Measurements from ENCODE around the gene FAAP24. TPM values are rescaled to one million over a fixed set of nuclear protein-coding genes. Genes with fewer than 3 reads are reported as not detected.

Gene FAAP24
- total and polyA plus RNA-seq, 2 of the 13 experiments (the other 11 are each of a cell fraction or from before 2014, with no cell fraction given): 2.3 to 6.0 TPM

GRCh38 chr19:32945260-32945659 lies 26.8 kb upstream of the FAAP24 start:
- DNase-seq (ENCODE audit: low spot score): no peak
- no peak overlapping the region for H3K4me2 ChIP-seq (ENCODE audit: low read depth, low read length)
- H3K4me3 ChIP-seq (replicated peaks in 1 of 3; ENCODE audit: insufficient read depth in 1 of 3, low read depth in 2 of 3, low read length in 3 of 3): no peak overlapping the region
- H3K36me3 ChIP-seq (replicated peaks in 1 of 2; ENCODE audit: control insufficient read depth in 1 of 2, insufficient read depth in 2 of 2, low read length in 2 of 2): peaks cover 4 to 20% of the 10 kb centered on the region in 2 experiments; a peak in 4 of 5 replicates
- H2AFZ ChIP-seq (ENCODE audit: low read length): no peak overlapping the region
- H4K20me1 ChIP-seq (ENCODE audit: insufficient read depth, low read length): no peaks in the 10 kb centered on the region
- WGBS (ENCODE audit: low lambda C conversion rate): 95% methylated on average over 2 of the region's 3 CpGs
- no peak for ATAC-seq
- no peak overlapping the region for H3K9ac ChIP-seq (ENCODE audit: insufficient read depth, low read depth, low read length)
- no peaks in the 10 kb centered on the region for H3K4me1 ChIP-seq (ENCODE audit: insufficient read depth, low read length)
- no peak overlapping the region for H3K27ac ChIP-seq (ENCODE audit: extremely low read length, insufficient read depth, low read length)
- no TSS peak for BruUV-seq (replicated peaks)
- H3K79me2 ChIP-seq (ENCODE audit: insufficient read depth, low read length): no peaks in the 10 kb centered on the region
- CTCF ChIA-PET (ENCODE audit: low intra/inter-chr PET ratio, low total read pairs): no interaction called here
- no peaks in the 10 kb centered on the region for H3K27me3 ChIP-seq (ENCODE audit: control insufficient read depth in 1 of 2, insufficient read depth in 2 of 2, low read length in 2 of 2)
- no peaks in the 10 kb centered on the region for H3K9me3 ChIP-seq (ENCODE audit: low read length)
- no peak for TF ChIP-seq KDM5B (CRISPR knock-in tag; IDR thresholded peaks at IDR 0.05; ENCODE audit: borderline replicate concordance)
- no peak for TF ChIP-seq TFDP2 (CRISPR knock-in tag; IDR thresholded peaks at IDR 0.05)
- TF ChIP-seq ONECUT2 (CRISPR knock-in tag; IDR thresholded peaks at IDR 0.05): no peak
- POLR2A ChIA-PET: no interaction called here
- FAIRE-seq: no peak
- intact Hi-C loops (cut with micrococcal nuclease; ENCODE audit: unreplicated experiment) (no loop called here), in situ Hi-C loops (cut with HindIII; ENCODE audit: extremely low pct_ligation_motif_present, low pct_unique_long_range_greater_than_20kb) (no loop called here)

- no peak for FAIRE-seq
- no peak overlapping the region for H3K4me3 ChIP-seq (replicated peaks in 1 of 3; ENCODE audit: insufficient read depth in 1 of 3, low read depth in 2 of 3, low read length in 3 of 3)
- POLR2A ChIA-PET: no interaction called here
Observed at GRCh38 chr19:32966750-32967149, 5.3 kb upstream of the FAAP24 start.

More at GRCh38 chr19:32966750-32967149, 5.3 kb upstream of the FAAP24 start:
- Histone ChIP-seq H3K4me1 (ENCODE audit: insufficient read depth, low read length) (peaks cover 12% of the 10 kb centered on the region), H2AFZ (ENCODE audit: low read length) (no peak overlapping the region), H3K9ac (ENCODE audit: insufficient read depth, low read depth, low read length) (no peak overlapping the region), H4K20me1 (ENCODE audit: insufficient read depth, low read length) (no peaks in the 10 kb centered on the region), H3K9me3 (ENCODE audit: low read length) (no peaks in the 10 kb centered on the region), H3K27me3 (ENCODE audit: control insufficient read depth in 1 of 2, insufficient read depth in 2 of 2, low read length in 2 of 2) (no peaks in the 10 kb centered on the region; a peak in 1 of 5 replicates), H3K79me2 (ENCODE audit: insufficient read depth, low read length) (peaks cover 9% of the 10 kb centered on the region), H3K27ac (ENCODE audit: extremely low read length, insufficient read depth, low read length) (no peak overlapping the region), H3K36me3 (replicated peaks in 1 of 2; ENCODE audit: control insufficient read depth in 1 of 2, insufficient read depth in 2 of 2, low read length in 2 of 2) (peaks cover 6 to 11% of the 10 kb centered on the region in 2 experiments; a peak in 4 of 5 replicates), H3K4me2 (ENCODE audit: low read depth, low read length) (no peak overlapping the region)
- in situ Hi-C loops (cut with HindIII; ENCODE audit: extremely low pct_ligation_motif_present, low pct_unique_long_range_greater_than_20kb) (no loop called here), intact Hi-C loops (cut with micrococcal nuclease; ENCODE audit: unreplicated experiment) (no loop called here)
- no peak for ATAC-seq
- no peak for TF ChIP-seq TCF7L2 (IDR thresholded peaks at IDR 0.05; ENCODE audit: low read depth, low read length)
- no peak for TF ChIP-seq FOXP4 (CRISPR knock-in tag; IDR thresholded peaks at IDR 0.05)
- no peak for TF ChIP-seq CHCHD3 (CRISPR knock-in tag; IDR thresholded peaks at IDR 0.05)
- TF ChIP-seq POLR2A (IDR thresholded peaks at IDR 0.05; ENCODE audit: insufficient read depth in 1 of 2, low read depth in 2 of 2, low read length in 2 of 2): no peak
- no peak for TF ChIP-seq TEAD2 (CRISPR knock-in tag; IDR thresholded peaks at IDR 0.05)
- no peak for TF ChIP-seq GABPB1 (CRISPR knock-in tag; IDR thresholded peaks at IDR 0.05)
- no peak for TF ChIP-seq ZNF496 (CRISPR knock-in tag; IDR thresholded peaks at IDR 0.05; ENCODE audit: insufficient replicate concordance)
- TF ChIP-seq ZNF333 (CRISPR knock-in tag; IDR thresholded peaks at IDR 0.05; ENCODE audit: borderline replicate concordance): no peak
- TF ChIP-seq TARDBP (CRISPR knock-in tag; IDR thresholded peaks at IDR 0.05): no peak
- TF ChIP-seq ZNF251 (CRISPR knock-in tag; IDR thresholded peaks at IDR 0.05): no peak
- no peak for TF ChIP-seq ZC3H4 (CRISPR knock-in tag; IDR thresholded peaks at IDR 0.05; ENCODE audit: borderline replicate concordance)
- DNase-seq (ENCODE audit: low spot score): no peak
- no TSS peak for BruUV-seq (replicated peaks)
- CTCF ChIA-PET (ENCODE audit: low intra/inter-chr PET ratio, low total read pairs): no interaction called here
- 97% methylated on average over 9 of the region's 9 CpGs for WGBS (ENCODE audit: low lambda C conversion rate)

All from HepG2 (cell line).